HG03095 (cell line): ENCODE results near the gene SZT2.
"Not testable (repeated sequence)": the region's sequence is repeated elsewhere in the genome, so short reads cannot be mapped to it uniquely, and the experiment has no call there.

Experiments used
- ATAC-seq: cut with Tn5 transposase; IDR thresholded peaks from one replicate; pipeline ENCODE4 v1.9.1; 2021; ENCODE audit warnings: moderate library complexity; ENCODE audit not compliant: unreplicated experiment

The SZT2 gene

GRCh38 chr1:43477716-43478115, 88.0 kb downstream of the SZT2 start:
- no peak for ATAC-seq

- ATAC-seq, result no peak
Measured at GRCh38 chr1:43479414-43479813, 89.7 kb downstream of the SZT2 start.

- ATAC-seq, result no peak
Measured at GRCh38 chr1:43481491-43481890, 91.8 kb downstream of the SZT2 start.

- no peak for ATAC-seq
Measured at GRCh38 chr1:43482215-43482614, 92.5 kb downstream of the SZT2 start.

- no peak for ATAC-seq
Measured at GRCh38 chr1:43484367-43484766, 94.7 kb downstream of the SZT2 start.

- no peak for ATAC-seq
Measured at GRCh38 chr1:43488165-43488564, 98.5 kb downstream of the SZT2 start.

GRCh38 chr1:43491061-43491460, 101.4 kb downstream of the SZT2 start:
- no peak for ATAC-seq

GRCh38 chr1:43492826-43493225, 103.1 kb downstream of the SZT2 start:
- ATAC-seq, result no peak

GRCh38 chr1:43493661-43494450, 104.2 kb downstream of the SZT2 start:
- no peak for ATAC-seq

- no peak for ATAC-seq
Measured at GRCh38 chr1:43495204-43495603, 105.5 kb downstream of the SZT2 start.

- ATAC-seq, result no peak
Measured at GRCh38 chr1:43499898-43500297, 110.2 kb downstream of the SZT2 start.

- not testable (repeated sequence) for ATAC-seq
Measured at GRCh38 chr1:43501806-43502205, 112.1 kb downstream of the SZT2 start.

- no peak for ATAC-seq
Measured at GRCh38 chr1:43503534-43503933, 113.8 kb downstream of the SZT2 start.
